H1 (cell line): ENCODE measurements around the gene IL9. TPM values are rescaled to one million over a fixed set of nuclear protein-coding genes. Genes with fewer than 3 reads are reported as not detected.

Source experiments
- CHD1 ChIP-seq: IDR thresholded peaks from 2 replicates; pipeline ENCODE4 v1.6.1; 2012; ENCODE audit warnings: low read depth, low read length, improper control_type of control experiment
- EZH2 ChIP-seq: fragments of 200-600 bp; sonication (generic); IDR thresholded peaks from 2 replicates; pipeline ENCODE4 v1.7.1; 2012; ENCODE audit warnings: low read depth, mild to moderate bottlenecking, moderate library complexity, low read length, inconsistent platforms; ENCODE audit not compliant: severe bottlenecking
- HDAC6 ChIP-seq: IDR thresholded peaks from one replicate; pipeline ENCODE4 v1.7.1; 2012; ENCODE audit warnings: low read depth, mild to moderate bottlenecking, inconsistent platforms, low read length, moderate library complexity
- JUND ChIP-seq: IDR thresholded peaks from 2 replicates; pipeline ENCODE4 v1.6.1; 2011; ENCODE audit warnings: mild to moderate bottlenecking, improper control_type of control experiment, low read length
- RXRA ChIP-seq: IDR thresholded peaks from 2 replicates; pipeline ENCODE4 v1.6.1; 2011; ENCODE audit warnings: low read depth, mild to moderate bottlenecking, low read length, moderate library complexity; ENCODE audit not compliant: insufficient read depth
- SIRT6 ChIP-seq: IDR thresholded peaks from one replicate; pipeline ENCODE4 v1.7.1; 2012; ENCODE audit warnings: low read length, inconsistent platforms
- TBP ChIP-seq: IDR thresholded peaks from 2 replicates; pipeline ENCODE4 v1.6.1; 2011; ENCODE audit warnings: low read depth, low read length, improper control_type of control experiment
- ZNF274 ChIP-seq: IDR thresholded peaks from 2 replicates; pipeline ENCODE4 v1.7.0; 2012; ENCODE audit warnings: low read length, borderline replicate concordance; ENCODE audit errors: extremely low read depth
- polyA plus RNA-seq, 7 experiments: library from polyadenylated mRNA; depleted of rRNA in 3 of 7; stranded (reverse) in 5 of 7; unstranded in 2 of 7; fragments of >200 nt in 5 of 7; fragments of 200-250 nt in 2 of 7; gene quantifications; 1 replicate in 5 of 7; 2 replicates in 1 of 7; 4 replicates in 1 of 7; pipeline versions ENCODE4 v1.2.1 to v1.2.3, GENCODE V29; 2011 to 2013; ENCODE audit warnings: missing spikeins in 2 of 7, mixed read lengths in 2 of 7
- total RNA-seq: library from RNA; stranded (reverse); fragmentation: NEBNext Ultra II Directional; extraction: Animal tissue kit (Norgen Biotek cat#: 25700); gene quantifications from 2 replicates; pipeline ENCODE4 v1.2.1, GENCODE V29; 2021

Gene IL9
- total and polyA plus RNA-seq, 2 of the 8 experiments (the other 6 are each of a cell fraction or from before 2014, with no cell fraction given), result not detected

DNA sequence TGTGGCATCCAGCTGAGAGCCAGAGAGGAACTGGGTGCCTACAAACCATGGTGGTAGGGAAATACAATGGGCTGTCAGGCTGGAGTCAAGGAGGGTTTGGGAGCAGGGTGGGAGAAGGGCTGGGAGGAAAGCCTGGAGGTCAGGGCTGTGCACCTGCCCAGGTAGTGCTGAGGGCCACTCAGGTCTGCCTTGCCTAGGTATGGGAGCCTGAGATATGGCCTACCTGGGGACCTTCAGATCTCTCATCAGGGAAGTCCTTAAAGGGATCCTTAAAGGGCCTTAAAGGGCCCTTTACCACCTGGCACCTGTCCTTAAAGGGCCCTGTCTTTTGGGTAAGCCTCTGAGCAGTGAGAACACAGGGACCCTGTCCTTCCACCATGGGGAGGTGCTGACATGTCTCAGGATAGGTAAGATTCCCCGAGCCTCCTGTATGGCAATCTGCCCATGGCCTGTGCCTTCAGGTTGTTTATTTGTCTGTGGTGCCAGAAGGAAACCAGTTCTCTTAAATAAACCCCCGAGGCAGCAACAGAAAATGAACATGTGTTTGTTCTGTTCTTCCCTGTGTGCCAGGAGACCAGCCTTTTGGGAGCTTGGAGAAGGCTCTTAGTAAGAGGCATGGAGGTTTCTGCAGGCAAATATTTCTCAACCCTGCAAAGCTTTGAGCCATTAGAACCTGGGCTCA is 37.9 kb downstream of the IL9 start (continued):
- no peak for TF ChIP-seq CHD1
- TF ChIP-seq TBP, result no peak
- no peak for TF ChIP-seq SIRT6
- no peak for TF ChIP-seq ZNF274
- TF ChIP-seq RXRA, result no peak
- TF ChIP-seq JUND, result no peak
- TF ChIP-seq EZH2, result no peak
- TF ChIP-seq HDAC6, result no peak
- TF ChIP-seq, all 59 proteins: peak for 0
